ENCODE results near the gene CASP4. TPM values are rescaled to one million over a fixed set of nuclear protein-coding genes. Genes with fewer than 3 reads are reported as not detected.
A peak's percentile ranks its signal among the peaks of the same experiment; 100 is the strongest.
"Not testable (repeated sequence)": the region's sequence is repeated elsewhere in the genome, so short reads cannot be mapped to it uniquely, and the experiment has no call there.

The CASP4 gene
- polyA plus RNA-seq, 10 donors, result 19.7 to 40.3 (median 30.7) TPM

GRCh38 chr11:104962852-104963251 lies 5.5 kb downstream of the CASP4 start:
- DNase-seq, result no peak

GRCh38 chr11:104957280-104957679 lies 11.1 kb downstream of the CASP4 start:
- no peak for DNase-seq

GRCh38 chr11:104956528-104956927 lies 11.8 kb downstream of the CASP4 start:
- no peak for DNase-seq

- DNase-seq, result peak; percentile 16 to 35 (median 30)
Measured at GRCh38 chr11:104946907-104947306, 21.5 kb downstream of the CASP4 start.

- DNase-seq, result no peak
Measured at GRCh38 chr11:104944076-104944475, 24.3 kb downstream of the CASP4 start.

- no peak for DNase-seq
Measured at GRCh38 chr11:104943561-104943960, 24.8 kb downstream of the CASP4 start.

- no peak for DNase-seq
Measured at GRCh38 chr11:104934594-104934993, 33.8 kb downstream of the CASP4 start.

GRCh38 chr11:104934073-104934472 lies 34.3 kb downstream of the CASP4 start:
- not testable (repeated sequence) for DNase-seq

- DNase-seq, result no peak
Measured at GRCh38 chr11:104928811-104929210, 39.6 kb downstream of the CASP4 start.

- DNase-seq, result no peak
Measured at GRCh38 chr11:104926771-104927611, 41.4 kb downstream of the CASP4 start.

- no peak for DNase-seq
Measured at GRCh38 chr11:104925850-104926249, 42.5 kb downstream of the CASP4 start.

- DNase-seq, result peak; percentile 76 to 90 (median 79)
Measured at GRCh38 chr11:104918113-104918824, 50.1 kb downstream of the CASP4 start.

GRCh38 chr11:104917271-104918112 lies 50.9 kb downstream of the CASP4 start:
- DNase-seq, result peak in 1 of 3 donors; percentile 69

GRCh38 chr11:104916442-104916841 lies 51.9 kb downstream of the CASP4 start:
- DNase-seq, result peak in 1 of 3 donors; percentile 63

GRCh38 chr11:104912102-104912501 lies 56.3 kb downstream of the CASP4 start:
- DNase-seq, result no peak

- DNase-seq, result no peak
Measured at GRCh38 chr11:104908186-104908531, 60.2 kb downstream of the CASP4 start.

- peak in 1 of 3 donors; percentile 30 for DNase-seq
Measured at GRCh38 chr11:104907521-104908185, 60.7 kb downstream of the CASP4 start.

GRCh38 chr11:104905271-104905670 lies 63.1 kb downstream of the CASP4 start:
- DNase-seq, result no peak

- DNase-seq, result no peak
Measured at GRCh38 chr11:104899226-104899625, 69.1 kb downstream of the CASP4 start.

- no peak for DNase-seq
Measured at GRCh38 chr11:104898685-104899013, 69.7 kb downstream of the CASP4 start.

- DNase-seq, result peak in 1 of 3 donors; percentile 59
Measured at GRCh38 chr11:104897891-104898684, 70.3 kb downstream of the CASP4 start, which contains the start of gene CASP12. TSS of gene CASP12 (minus strand) at chr11:104898460.

All from muscle of back (tissue), 11 donors.